Stimulated activated CD4-positive, alpha-beta T cell treated with anti-CD3 and anti-CD28 coated beads, Interleukin-1b, Interleukin-23, amount 100 ng/mL, for 4 hours (primary cell): ENCODE measurements around the gene APC2.
"Not testable (repeated sequence)": the region's sequence is repeated elsewhere in the genome, so short reads cannot be mapped to it uniquely, and the experiment has no call there.

Source experiments
- DNase-seq, 2 donors: peaks; one replicate each; pipeline ENCODE4 v3.0.0-alpha.2; 2020; ENCODE audit warnings: low read depth in 2 of 2

The APC2 gene

DNA sequence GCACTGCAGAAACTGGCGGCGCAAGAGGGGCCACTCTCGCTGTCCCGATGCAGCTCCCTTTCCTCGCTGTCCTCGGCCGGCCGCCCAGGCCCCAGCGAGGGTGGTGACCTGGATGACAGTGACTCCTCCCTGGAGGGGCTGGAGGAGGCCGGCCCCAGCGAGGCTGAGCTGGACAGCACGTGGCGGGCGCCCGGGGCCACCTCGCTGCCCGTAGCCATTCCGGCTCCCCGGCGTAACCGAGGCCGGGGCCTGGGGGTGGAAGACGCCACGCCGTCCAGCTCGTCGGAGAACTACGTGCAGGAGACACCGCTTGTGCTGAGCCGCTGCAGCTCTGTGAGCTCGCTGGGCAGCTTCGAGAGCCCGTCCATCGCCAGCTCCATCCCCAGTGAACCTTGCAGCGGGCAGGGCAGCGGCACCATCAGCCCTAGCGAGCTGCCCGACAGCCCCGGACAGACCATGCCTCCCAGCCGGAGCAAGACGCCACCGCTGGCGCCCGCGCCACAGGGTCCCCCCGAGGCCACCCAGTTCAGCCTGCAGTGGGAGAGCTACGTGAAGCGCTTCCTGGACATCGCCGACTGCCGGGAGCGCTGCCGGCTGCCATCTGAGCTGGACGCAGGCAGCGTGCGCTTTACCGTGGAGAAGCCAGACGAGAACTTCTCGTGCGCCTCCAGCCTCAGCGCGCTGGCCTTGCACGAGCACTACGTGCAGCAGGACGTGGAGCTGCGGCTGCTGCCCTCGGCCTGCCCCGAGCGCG is 16.7 kb downstream of the APC2 start:
- no peak for DNase-seq

- DNase-seq: no peak
These were observed 17.2 kb downstream of the APC2 start for GRCh38 chr19:1467215-1467489.

- no peak for DNase-seq
These were observed 17.8 kb downstream of the APC2 start for GRCh38 chr19:1467490-1468273.

GRCh38 chr19:1468274-1468820 is 18.4 kb downstream of the APC2 start:
- DNase-seq: no peak

DNA sequence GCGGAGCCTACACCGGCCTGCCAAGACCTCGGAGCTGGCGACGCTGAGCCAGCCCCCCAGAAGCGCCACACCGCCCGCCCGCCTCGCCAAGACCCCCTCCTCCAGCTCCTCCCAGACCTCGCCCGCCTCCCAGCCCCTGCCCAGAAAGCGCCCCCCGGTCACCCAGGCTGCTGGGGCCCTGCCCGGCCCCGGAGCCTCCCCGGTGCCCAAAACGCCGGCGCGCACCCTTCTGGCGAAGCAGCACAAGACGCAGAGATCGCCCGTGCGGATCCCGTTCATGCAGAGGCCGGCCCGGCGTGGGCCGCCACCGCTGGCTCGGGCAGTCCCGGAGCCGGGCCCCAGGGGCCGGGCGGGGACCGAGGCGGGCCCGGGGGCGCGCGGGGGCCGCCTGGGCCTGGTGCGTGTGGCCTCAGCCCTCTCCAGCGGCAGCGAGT is 18.9 kb downstream of the APC2 start:
- DNase-seq: peak in 1 of 2 donors; percentile 52

- no peak for DNase-seq
These were observed 19.5 kb downstream of the APC2 start for GRCh38 chr19:1469255-1470054.

DNA sequence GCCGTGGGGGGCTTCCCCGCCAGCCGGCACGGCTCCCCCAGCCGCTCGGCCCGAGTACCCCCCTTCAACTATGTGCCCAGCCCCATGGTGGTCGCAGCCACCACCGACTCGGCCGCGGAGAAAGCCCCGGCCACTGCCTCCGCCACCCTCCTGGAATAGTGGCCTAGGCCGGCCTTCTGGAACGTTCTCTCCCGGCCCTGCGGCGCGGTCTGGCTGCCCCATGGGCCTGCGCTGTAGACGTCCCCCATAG is 20.1 kb downstream of the APC2 start:
- no peak for DNase-seq

- DNase-seq: peak; percentile 69 to 72
These were observed 20.5 kb downstream of the APC2 start for GRCh38 chr19:1470305-1471009.

- no peak for DNase-seq
These were observed 21.1 kb downstream of the APC2 start for GRCh38 chr19:1471010-1471514.

DNA sequence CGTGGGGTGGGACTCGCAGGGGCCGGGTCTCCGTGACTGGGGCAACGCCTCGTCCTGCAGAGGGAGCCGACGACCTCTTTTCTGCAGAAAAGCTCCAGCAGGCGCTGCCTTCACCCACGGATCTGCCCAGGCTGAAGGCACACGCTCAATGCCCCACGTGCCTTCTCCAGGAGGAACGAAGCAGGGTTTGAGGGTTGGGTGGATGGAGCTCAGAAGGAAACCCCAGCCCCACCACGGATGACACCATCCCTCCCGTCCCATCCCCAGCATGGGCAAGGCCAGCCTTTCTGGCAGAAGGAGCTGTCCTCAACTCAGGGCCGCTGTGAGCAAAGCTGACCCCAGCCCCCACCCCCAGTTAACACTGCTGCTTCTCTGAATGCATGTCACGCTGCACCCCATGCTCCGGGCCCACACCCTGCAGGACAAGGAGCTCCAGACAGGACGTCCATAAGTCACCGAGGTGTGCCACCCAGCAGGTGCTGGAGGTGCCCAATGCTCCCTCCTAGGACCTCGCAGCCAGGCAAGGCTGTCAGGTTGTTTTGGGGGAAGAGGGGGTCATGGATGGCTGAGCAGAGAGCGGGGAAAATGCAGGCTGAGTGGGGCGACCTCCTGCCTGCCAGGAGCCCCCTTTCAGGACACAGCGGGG is 21.7 kb downstream of the APC2 start:
- no peak for DNase-seq

- no peak for DNase-seq
These were observed 22.5 kb downstream of the APC2 start for GRCh38 chr19:1472231-1473084.

DNA sequence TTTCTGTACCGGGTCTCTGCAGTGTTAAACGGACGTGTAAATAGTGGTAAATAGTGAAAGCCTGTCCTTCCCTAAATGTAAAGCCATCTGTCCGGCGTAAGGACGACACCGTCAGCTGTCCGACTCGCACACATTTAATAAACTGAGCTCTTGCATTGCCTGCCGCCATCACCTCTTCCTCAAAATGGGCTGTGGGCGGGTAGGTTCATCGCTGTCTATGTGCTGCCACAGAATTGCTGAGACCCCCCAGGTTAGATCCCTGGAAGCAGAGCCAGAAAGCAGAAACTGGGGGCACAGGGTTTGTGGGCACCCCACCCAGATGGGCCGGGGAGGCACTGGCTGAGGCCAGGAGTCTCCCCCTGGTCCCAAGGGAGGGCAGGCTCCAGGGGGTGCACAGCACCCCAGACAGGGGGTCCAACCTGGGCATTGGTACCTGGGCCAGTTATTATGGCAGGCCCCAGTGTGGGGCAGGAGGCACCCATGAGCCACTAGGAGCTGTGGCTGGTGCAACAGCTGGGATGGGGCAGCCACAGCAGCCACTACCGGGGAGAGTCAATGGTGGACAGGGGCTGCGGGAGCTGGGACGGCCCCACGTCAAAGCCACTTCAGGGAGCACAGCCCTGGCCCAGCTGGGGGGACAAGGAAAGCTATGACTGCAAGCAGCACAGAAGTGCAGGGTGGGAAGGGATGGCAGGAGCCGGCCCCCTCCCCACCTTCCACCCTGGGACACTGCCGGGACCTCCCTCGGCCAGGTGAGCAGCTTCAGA is 23.3 kb downstream of the APC2 start:
- DNase-seq: no peak

GRCh38 chr19:1474011-1474764 is 24.3 kb downstream of the APC2 start:
- no peak for DNase-seq

- no peak for DNase-seq
These were observed 24.9 kb downstream of the APC2 start for GRCh38 chr19:1474765-1475351.

DNA sequence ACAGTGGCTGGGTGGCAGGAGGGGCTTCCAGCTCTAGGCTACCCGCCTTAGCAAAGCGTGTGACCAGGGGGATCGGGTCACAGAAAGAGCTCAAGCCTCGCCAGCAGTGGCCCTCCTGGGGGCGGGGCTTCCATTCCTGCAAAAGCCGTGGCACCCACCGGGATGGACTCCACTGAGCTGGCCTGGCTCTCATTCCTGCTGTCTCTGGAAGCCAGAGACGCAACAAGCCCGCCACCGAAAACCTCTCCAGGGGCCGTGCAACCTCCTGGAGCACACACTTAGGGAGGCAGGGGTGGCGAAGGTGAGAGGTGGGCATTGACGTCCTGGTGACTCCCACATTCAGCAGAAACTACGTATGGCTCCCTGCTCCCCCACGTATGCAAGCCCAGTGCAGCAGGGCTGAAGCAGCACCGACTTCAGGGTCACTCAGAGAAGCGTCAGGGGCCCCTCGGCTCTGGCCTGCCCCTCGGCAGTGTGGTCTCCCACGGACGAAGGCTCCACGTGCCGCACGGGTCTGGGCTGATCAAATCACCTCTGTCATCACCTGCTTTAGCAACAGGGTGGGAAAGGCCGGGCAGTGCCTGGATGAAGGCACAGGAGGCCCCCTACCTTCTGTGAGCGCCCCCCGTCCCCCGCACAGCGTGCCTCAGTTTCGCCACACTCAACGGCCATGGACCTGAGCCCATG is 26.0 kb downstream of the APC2 start:
- DNase-seq: no peak

DNA sequence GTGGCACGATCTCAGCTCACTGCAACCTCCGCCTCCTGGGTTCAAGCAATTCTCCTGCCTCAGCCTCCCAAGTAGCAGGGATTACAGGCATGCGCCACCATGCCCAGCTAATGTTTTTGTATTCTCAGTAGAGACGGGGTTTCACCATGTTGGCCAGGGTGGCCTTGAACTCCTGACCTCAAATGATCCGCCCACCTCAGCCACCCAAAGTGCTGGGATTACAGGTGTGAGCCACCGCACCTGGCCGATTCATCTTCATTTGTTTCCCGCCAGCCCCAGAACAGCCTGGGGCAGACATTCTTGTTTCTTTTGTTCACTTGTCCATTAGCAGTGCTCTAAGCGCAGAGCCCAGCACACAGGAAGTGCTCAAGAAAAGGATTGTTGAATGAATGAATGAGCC is 27.1 kb downstream of the APC2 start:
- DNase-seq: not testable (repeated sequence)

- peak; percentile 85 to 91 for DNase-seq
These were observed 29.2 kb downstream of the APC2 start, which contains the start of gene C19orf25 for GRCh38 chr19:1478934-1479707. Gene C19orf25, minus strand, starts transcription at chr19:1479215. Its CDS starts 312 bp downstream, at chr19:1478903.
